Keratinocyte (primary cell): ENCODE results near the gene PLG. TPM values are rescaled to one million over a fixed set of nuclear protein-coding genes. Genes with fewer than 3 reads are reported as not detected.
"Not testable (repeated sequence)": the region's sequence is repeated elsewhere in the genome, so short reads cannot be mapped to it uniquely, and the experiment has no call there.

ENCODE experiments used
- DNase-seq: peaks from one replicate; pipeline ENCODE4 v3.0.0-alpha.2; 2011; ENCODE audit warnings: low read depth, missing footprints, low spot score
- FAIRE-seq: peaks from 2 replicates; lab custom pipeline; 2011; peaks lifted over from hg19 to GRCh38; lab: Jason Lieb, UNC
- H2AFZ ChIP-seq: 2 replicates; pipeline ENCODE4 v1.6.0; 2012; ENCODE audit warnings: low read length, control low read depth, inconsistent platforms; ENCODE audit not compliant: control insufficient read depth
- H3K27ac ChIP-seq: 2 replicates; pipeline ENCODE4 v1.5.1; 2011; ENCODE audit warnings: low read length; ENCODE audit not compliant: control insufficient read depth, insufficient read depth
- H3K27me3 ChIP-seq: 3 replicates; pipeline ENCODE4 v1.6.0; 2011; ENCODE audit warnings: low read length; ENCODE audit not compliant: control insufficient read depth, insufficient read depth; ENCODE audit errors: extremely low read depth
- H3K36me3 ChIP-seq, 2 experiments: 2 replicates in 1 of 2; 3 replicates in 1 of 2; pipeline ENCODE4 v1.5.1; 2011; ENCODE audit warnings: low read length in 2 of 2, mild to moderate bottlenecking in 1 of 2; ENCODE audit not compliant: control insufficient read depth in 2 of 2, insufficient read depth in 2 of 2; ENCODE audit errors: extremely low read depth in 1 of 2
- H3K4me1 ChIP-seq: 3 replicates; pipeline ENCODE4 v1.5.1; 2011; ENCODE audit warnings: low read length; ENCODE audit not compliant: control insufficient read depth, insufficient read depth; ENCODE audit errors: extremely low read depth
- H3K4me2 ChIP-seq: 3 replicates; pipeline ENCODE4 v1.6.0; 2011; ENCODE audit warnings: low read depth, low read length; ENCODE audit not compliant: control insufficient read depth, insufficient read depth; ENCODE audit errors: extremely low read depth
- H3K4me3 ChIP-seq, 3 experiments: fragments of 200-600 bp in 1 of 3; sonication (generic) in 1 of 3; 2 replicates in 2 of 3; 3 replicates in 1 of 3; pipeline ENCODE4 v1.5.1; 2011 to 2016; ENCODE audit warnings: low read length in 3 of 3, mild to moderate bottlenecking in 3 of 3, control low read depth in 2 of 3, inconsistent platforms in 1 of 3, low read depth in 1 of 3, mixed read lengths in 1 of 3, mixed run types in 1 of 3, moderate library complexity in 1 of 3; ENCODE audit not compliant: control insufficient read depth in 2 of 3, insufficient read depth in 2 of 3; ENCODE audit errors: extremely low read depth in 1 of 3
- H3K79me2 ChIP-seq: 2 replicates; pipeline ENCODE4 v1.6.0; 2012; ENCODE audit warnings: low read length; ENCODE audit not compliant: control insufficient read depth, insufficient read depth
- H3K9ac ChIP-seq: 3 replicates; pipeline ENCODE4 v1.6.0; 2011; ENCODE audit warnings: low read length; ENCODE audit not compliant: control insufficient read depth, insufficient read depth; ENCODE audit errors: extremely low read depth
- H3K9me1 ChIP-seq: 3 replicates; pipeline ENCODE4 v1.6.0; 2011; ENCODE audit warnings: low read length; ENCODE audit not compliant: control insufficient read depth, insufficient read depth; ENCODE audit errors: extremely low read depth
- H3K9me3 ChIP-seq: 2 replicates; pipeline ENCODE4 v1.5.1; 2012; ENCODE audit warnings: low read depth, low read length; ENCODE audit not compliant: control insufficient read depth
- H4K20me1 ChIP-seq: 3 replicates; pipeline ENCODE4 v1.6.0; 2011; ENCODE audit warnings: low read length; ENCODE audit not compliant: control insufficient read depth, insufficient read depth; ENCODE audit errors: extremely low read depth
- EZH2 ChIP-seq: IDR thresholded peaks from one replicate; pipeline ENCODE4 v1.6.1; 2012; ENCODE audit warnings: inconsistent platforms, mild to moderate bottlenecking, low read length, moderate library complexity
- dilution Hi-C: fragments of 300-500 bp; cut with MboI; formaldehyde crosslinking; loops from one replicate; pipeline ENCODE4 v1.7.0; 2020; ENCODE audit warnings: low sequenced_read_pairs; ENCODE audit not compliant: extremely low pct_ligation_motif_present
- polyA plus RNA-seq, 5 experiments: library from polyadenylated mRNA; depleted of rRNA in 3 of 5; stranded (reverse) in 3 of 5; stranded (forward) in 1 of 5; unstranded in 1 of 5; fragments of >200 nt; gene quantifications; 1 replicate in 1 of 5; 2 replicates in 3 of 5; 3 replicates in 1 of 5; pipeline versions ENCODE4 v1.2.1 to v1.2.3, GENCODE V29; 2011 to 2012; ENCODE audit warnings: missing spikeins in 2 of 5, low read depth in 1 of 5, low replicate concordance in 1 of 5
- TF ChIP-seq, protein P1 (sequence below), 3 experiments: IDR thresholded peaks in 1 of 3; conservative IDR thresholded peaks in 1 of 3; optimal IDR thresholded peaks in 1 of 3; 2 replicates in 2 of 3; 3 replicates in 1 of 3; pipeline versions ENCODE3 to v1.5.1; 2011; ENCODE audit warnings: low read length in 3 of 3, mild to moderate bottlenecking in 3 of 3, moderate library complexity in 2 of 3, control low read depth in 1 of 3, inconsistent platforms in 1 of 3; ENCODE audit not compliant: insufficient read depth in 2 of 3; ENCODE audit errors: extremely low read depth in 1 of 3

The PLG gene
- polyA plus RNA-seq, 1 donor (not counting 4 experiments of a cell fraction or from before 2014, with no cell fraction given): not detected

DNA sequence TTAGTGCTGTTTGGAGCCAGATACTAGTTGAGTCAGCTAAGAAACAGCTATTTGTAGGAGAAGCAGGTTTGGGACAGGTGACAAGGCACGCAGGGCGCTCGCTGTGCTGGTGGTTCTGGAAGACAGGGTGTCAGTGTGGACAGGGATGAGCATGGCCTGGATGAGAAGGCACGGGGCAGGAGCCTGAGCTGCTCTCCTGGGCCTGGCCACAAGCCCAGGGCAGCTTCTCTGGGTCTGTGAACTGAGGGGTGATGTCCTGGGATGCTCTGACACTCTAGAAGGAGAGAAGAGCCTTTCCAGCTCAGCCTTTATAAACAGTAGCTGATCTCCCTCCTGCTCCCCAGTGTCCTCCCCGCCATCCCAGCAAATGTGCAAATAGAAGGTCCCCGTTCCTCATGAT is 37.9 kb downstream of the PLG start:
- H3K36me3 ChIP-seq: no peaks in the 10 kb centered on the region
- H4K20me1 ChIP-seq: no peaks in the 10 kb centered on the region
- no peaks in the 10 kb centered on the region for H3K9me1 ChIP-seq
- no peak for DNase-seq
- dilution Hi-C loops: no loop called here
- no peak overlapping the region for H2AFZ ChIP-seq
- no peak overlapping the region for H3K4me3 ChIP-seq
- H3K9me3 ChIP-seq: no peaks in the 10 kb centered on the region
- TF ChIP-seq EZH2: no peak
- TF ChIP-seq, protein P1, sequence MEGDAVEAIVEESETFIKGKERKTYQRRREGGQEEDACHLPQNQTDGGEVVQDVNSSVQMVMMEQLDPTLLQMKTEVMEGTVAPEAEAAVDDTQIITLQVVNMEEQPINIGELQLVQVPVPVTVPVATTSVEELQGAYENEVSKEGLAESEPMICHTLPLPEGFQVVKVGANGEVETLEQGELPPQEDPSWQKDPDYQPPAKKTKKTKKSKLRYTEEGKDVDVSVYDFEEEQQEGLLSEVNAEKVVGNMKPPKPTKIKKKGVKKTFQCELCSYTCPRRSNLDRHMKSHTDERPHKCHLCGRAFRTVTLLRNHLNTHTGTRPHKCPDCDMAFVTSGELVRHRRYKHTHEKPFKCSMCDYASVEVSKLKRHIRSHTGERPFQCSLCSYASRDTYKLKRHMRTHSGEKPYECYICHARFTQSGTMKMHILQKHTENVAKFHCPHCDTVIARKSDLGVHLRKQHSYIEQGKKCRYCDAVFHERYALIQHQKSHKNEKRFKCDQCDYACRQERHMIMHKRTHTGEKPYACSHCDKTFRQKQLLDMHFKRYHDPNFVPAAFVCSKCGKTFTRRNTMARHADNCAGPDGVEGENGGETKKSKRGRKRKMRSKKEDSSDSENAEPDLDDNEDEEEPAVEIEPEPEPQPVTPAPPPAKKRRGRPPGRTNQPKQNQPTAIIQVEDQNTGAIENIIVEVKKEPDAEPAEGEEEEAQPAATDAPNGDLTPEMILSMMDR (optimal IDR thresholded peaks at IDR 0.05 in 1 of 3, IDR thresholded peaks at IDR 0.05 in 1 of 3, conservative IDR thresholded peaks at IDR 0.05 in 1 of 3; ENCODE audit: extremely low read depth in 1 of 3, insufficient read depth in 2 of 3, low read length in 3 of 3): no peak
- H3K27me3 ChIP-seq: no peaks in the 10 kb centered on the region
- H3K4me1 ChIP-seq: no peaks in the 10 kb centered on the region
- H3K4me2 ChIP-seq: no peak overlapping the region
- no peak overlapping the region for H3K27ac ChIP-seq
- H3K9ac ChIP-seq: no peak overlapping the region
- H3K79me2 ChIP-seq: no peaks in the 10 kb centered on the region
- no peak for FAIRE-seq

DNA sequence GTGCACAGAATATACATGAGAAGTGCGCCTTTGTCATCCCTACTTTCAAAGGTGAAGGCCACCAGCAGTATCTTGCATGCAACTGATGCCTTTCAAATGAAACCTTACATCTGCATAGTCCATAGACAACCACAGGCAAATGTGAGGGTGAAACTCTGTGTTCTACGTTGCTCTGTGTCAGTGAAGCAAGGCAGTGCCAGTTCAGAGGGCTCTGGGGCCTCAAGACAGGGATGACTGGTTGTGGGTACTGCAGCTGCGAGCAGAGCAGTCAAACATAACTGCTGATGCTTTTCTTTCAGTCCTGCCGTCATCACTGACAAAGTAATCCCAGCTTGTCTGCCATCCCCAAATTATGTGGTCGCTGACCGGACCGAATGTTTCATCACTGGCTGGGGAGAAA is 39.0 kb downstream of the PLG start:
- H3K4me1 ChIP-seq, dilution Hi-C loops, DNase-seq, H4K20me1 ChIP-seq, H3K9me3 ChIP-seq, H3K36me3 ChIP-seq, H2AFZ ChIP-seq, H3K27ac ChIP-seq, H3K4me2 ChIP-seq, H3K4me3 ChIP-seq, FAIRE-seq, H3K9me1 ChIP-seq, H3K9ac ChIP-seq, H3K27me3 ChIP-seq, H3K79me2 ChIP-seq: not testable (repeated sequence)

DNA sequence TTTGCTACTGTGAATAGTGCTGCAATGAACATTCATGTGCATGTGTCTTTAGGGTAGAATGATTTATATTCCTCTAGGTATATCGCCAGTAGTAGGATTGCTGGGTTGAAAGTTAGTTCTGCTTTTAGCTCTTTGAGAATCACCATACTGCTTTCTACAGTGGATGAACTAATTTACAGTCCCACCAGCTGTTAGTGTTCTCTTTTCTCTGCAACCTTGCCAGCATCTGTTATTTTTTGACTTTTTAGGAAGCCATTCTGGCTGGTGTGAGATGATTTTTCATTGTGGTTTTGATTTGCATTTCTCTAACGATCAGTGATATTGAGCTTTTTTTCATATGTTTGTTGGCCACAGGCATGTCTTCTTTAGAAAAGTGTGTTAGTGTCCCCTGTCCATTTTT is 40.0 kb downstream of the PLG start:
- H3K9me3 ChIP-seq: no peaks in the 10 kb centered on the region
- no peaks in the 10 kb centered on the region for H3K36me3 ChIP-seq
- H3K79me2 ChIP-seq: no peaks in the 10 kb centered on the region
- dilution Hi-C loops: no loop called here
- FAIRE-seq: no peak
- no peak for TF ChIP-seq EZH2
- TF ChIP-seq, protein P1 (optimal IDR thresholded peaks at IDR 0.05 in 1 of 3, IDR thresholded peaks at IDR 0.05 in 1 of 3, conservative IDR thresholded peaks at IDR 0.05 in 1 of 3; ENCODE audit: extremely low read depth in 1 of 3, insufficient read depth in 2 of 3, low read length in 3 of 3): no peak
- no peak overlapping the region for H3K9ac ChIP-seq
- no peak for DNase-seq
- no peak overlapping the region for H2AFZ ChIP-seq
- H4K20me1 ChIP-seq: no peaks in the 10 kb centered on the region
- H3K4me3 ChIP-seq: no peak overlapping the region
- no peaks in the 10 kb centered on the region for H3K9me1 ChIP-seq
- H3K4me2 ChIP-seq: no peak overlapping the region
- H3K27me3 ChIP-seq: no peaks in the 10 kb centered on the region
- H3K4me1 ChIP-seq: no peaks in the 10 kb centered on the region
- no peak overlapping the region for H3K27ac ChIP-seq
